A673 (cell line): ENCODE data around the gene GGCT. TPM values are rescaled to one million over a fixed set of nuclear protein-coding genes. Genes with fewer than 3 reads are reported as not detected.
"Not testable (repeated sequence)": the region's sequence is repeated elsewhere in the genome, so short reads cannot be mapped to it uniquely, and the experiment has no call there.

Experiments
- BruUV-seq: library from RNA; stranded (reverse); fragments of 400-500 nt; replicated peaks from 2 replicates; lab custom pipeline; 2021; lab: Mats Ljungman, UMichigan
- CTCF ChIA-PET: fragments of 300-600 bp; sonication (Branson Sonifier 250); formaldehyde crosslinking; loops from one replicate; lab custom pipeline; 2022; ENCODE audit warnings: antibody characterized with exemption; lab: Charles Lee
- POLR2A ChIA-PET: fragments of 300-600 bp; sonication (Branson Sonifier 250); formaldehyde crosslinking; loops from one replicate; lab custom pipeline; 2022; ENCODE audit warnings: antibody characterized with exemption; ENCODE audit not compliant: low non-redundant PET; lab: Charles Lee
- DNase-seq: peaks from one replicate; pipeline ENCODE4 v3.0.0-alpha.2; 2015; ENCODE audit warnings: low spot score
- H3K27ac ChIP-seq: fragments of 200-600 bp; sonication (generic); 2 replicates; pipeline ENCODE4 v1.5.1; 2016; ENCODE audit warnings: mixed run types, low read depth, mild to moderate bottlenecking, mixed read lengths, antibody characterized with exemption, low read length; ENCODE audit not compliant: poor library complexity, severe bottlenecking
- H3K27me3 ChIP-seq: fragments of 200-600 bp; sonication (generic); replicated peaks from 2 replicates; pipeline ENCODE4 v1.6.1; 2017; ENCODE audit warnings: mixed run types, low read depth, mild to moderate bottlenecking, mixed read lengths, antibody characterized with exemption, low read length; ENCODE audit not compliant: insufficient read depth, poor library complexity
- H3K36me3 ChIP-seq: fragments of 200-600 bp; sonication (generic); 2 replicates; pipeline ENCODE4 v1.6.1; 2016; ENCODE audit warnings: mixed run types, mild to moderate bottlenecking, mixed read lengths, antibody characterized with exemption, low read length; ENCODE audit not compliant: insufficient read depth, poor library complexity, severe bottlenecking
- H3K4me1 ChIP-seq: fragments of 200-600 bp; sonication (generic); 2 replicates; pipeline ENCODE4 v1.6.1; 2017; ENCODE audit warnings: mixed run types, mild to moderate bottlenecking, mixed read lengths, antibody characterized with exemption, low read length; ENCODE audit not compliant: insufficient read depth, poor library complexity, severe bottlenecking
- H3K4me3 ChIP-seq: fragments of 200-600 bp; sonication (generic); 2 replicates; pipeline ENCODE4 v1.5.1; 2016; ENCODE audit warnings: low read depth, mixed run types, mild to moderate bottlenecking, mixed read lengths, low read length; ENCODE audit not compliant: poor library complexity, severe bottlenecking
- H3K9me3 ChIP-seq: fragments of 200-600 bp; sonication (generic); 2 replicates; pipeline ENCODE4 v1.6.1; 2016; ENCODE audit warnings: mixed run types, low read depth, mild to moderate bottlenecking, mixed read lengths, antibody characterized with exemption, low read length; ENCODE audit not compliant: poor library complexity, severe bottlenecking
- CTCF ChIP-seq: fragments of 300-800, 200-600 bp; sonication (generic); conservative IDR thresholded peaks from 2 replicates; pipeline ENCODE4 v1.5.1; 2017; ENCODE audit warnings: low read depth, mild to moderate bottlenecking, antibody characterized with exemption, low read length, moderate library complexity, mixed read lengths
- EZH2 ChIP-seq: fragments of 200-600 bp; sonication (generic); IDR thresholded peaks from 2 replicates; pipeline ENCODE4 v1.6.1; 2017; ENCODE audit warnings: borderline replicate concordance, low read depth, mild to moderate bottlenecking, mixed read lengths, antibody characterized with exemption, low read length; ENCODE audit not compliant: poor library complexity, severe bottlenecking
- intact Hi-C: fragments of 100-400 bp; cut with micrococcal nuclease; formaldehyde crosslinking; loops from one replicate; pipeline ENCODE4 v1.10.0; 2022; ENCODE audit not compliant: unreplicated experiment
- total RNA-seq: library from RNA; stranded (reverse); gene quantifications from 2 replicates; pipeline ENCODE4 v1.2.3, GENCODE V29; 2021

GGCT gene
- total RNA-seq, 1 experiment from 2014 or later = 66.0 TPM

GRCh38 chr7:30546596-30546995 is 42.0 kb upstream of the GGCT start:
- ChIA-PET POLR2A (no interaction called here), CTCF (no interaction called here)
- Histone ChIP-seq H3K4me3 (no peak overlapping the region), H3K36me3 (no peaks in the 10 kb centered on the region), H3K27me3 (no peaks in the 10 kb centered on the region), H3K9me3 (no peaks in the 10 kb centered on the region), H3K27ac (no peak overlapping the region), H3K4me1 (peaks cover 26% of the 10 kb centered on the region)
- DNase-seq = no peak
- intact Hi-C loops = loop anchor here (5.0 kb wide), 1 partner anchor 196 kb away; no protein-coding TSS in a partner anchor
- no TSS peak for BruUV-seq
- TF ChIP-seq EZH2 (no peak), CTCF (no peak)

- CTCF ChIA-PET = interaction anchor here (0.6 kb wide), 1 partner anchor 109 kb away, joined by 6 read pairs; no protein-coding TSS in a partner anchor
Measured at GRCh38 chr7:30545791-30546555, 41.3 kb upstream of the GGCT start.

GRCh38 chr7:30543813-30544525 is 39.3 kb upstream of the GGCT start:
- no peak overlapping the region for H3K27ac ChIP-seq
- TF ChIP-seq CTCF = no peak
- no peak for TF ChIP-seq EZH2
- no peak for DNase-seq
- H3K9me3 ChIP-seq = no peaks in the 10 kb centered on the region
- POLR2A ChIA-PET = no interaction called here
- BruUV-seq = no TSS peak
- CTCF ChIA-PET = no interaction called here
- intact Hi-C loops = no loop called here
- H3K4me1 ChIP-seq = peaks cover under 1% of the 10 kb centered on the region
- H3K4me3 ChIP-seq = no peak overlapping the region
- no peaks in the 10 kb centered on the region for H3K36me3 ChIP-seq
- H3K27me3 ChIP-seq = no peaks in the 10 kb centered on the region

More at GRCh38 chr7:30545791-30546555, 41.3 kb upstream of the GGCT start:
- TF ChIP-seq CTCF (no peak), EZH2 (no peak)
- no peak for DNase-seq
- Histone ChIP-seq H3K4me3 (no peak overlapping the region), H3K36me3 (no peaks in the 10 kb centered on the region), H3K4me1 (peaks cover 21% of the 10 kb centered on the region), H3K27me3 (no peaks in the 10 kb centered on the region), H3K27ac (no peak overlapping the region), H3K9me3 (no peaks in the 10 kb centered on the region)
- POLR2A ChIA-PET = no interaction called here
- intact Hi-C loops = loop anchor here (5.0 kb wide), 1 partner anchor 196 kb away; no protein-coding TSS in a partner anchor
- BruUV-seq = no TSS peak

- H3K27ac ChIP-seq, H3K36me3 ChIP-seq, H3K4me3 ChIP-seq, DNase-seq, H3K9me3 ChIP-seq, CTCF ChIA-PET, BruUV-seq, H3K27me3 ChIP-seq, H3K4me1 ChIP-seq, intact Hi-C loops: not testable (repeated sequence)
- POLR2A ChIA-PET = interaction anchor here (0.7 kb wide), 1 partner anchor 1468 kb away, joined by 4 read pairs; no protein-coding TSS in a partner anchor
Measured at GRCh38 chr7:30543115-30543514, 38.5 kb upstream of the GGCT start.
